NCI-H82 treated with DMSO at 0.1 percent for 48 hours (cell line): ENCODE results near the gene NPC1L1.
"Not testable (repeated sequence)": the region's sequence is repeated elsewhere in the genome, so short reads cannot be mapped to it uniquely, and the experiment has no call there.

Source experiments
- DNase-seq: peaks from one replicate; lab custom pipeline; 2025; ENCODE audit not compliant: unreplicated experiment; lab: John Stamatoyannopoulos, UW

Gene NPC1L1

DNA sequence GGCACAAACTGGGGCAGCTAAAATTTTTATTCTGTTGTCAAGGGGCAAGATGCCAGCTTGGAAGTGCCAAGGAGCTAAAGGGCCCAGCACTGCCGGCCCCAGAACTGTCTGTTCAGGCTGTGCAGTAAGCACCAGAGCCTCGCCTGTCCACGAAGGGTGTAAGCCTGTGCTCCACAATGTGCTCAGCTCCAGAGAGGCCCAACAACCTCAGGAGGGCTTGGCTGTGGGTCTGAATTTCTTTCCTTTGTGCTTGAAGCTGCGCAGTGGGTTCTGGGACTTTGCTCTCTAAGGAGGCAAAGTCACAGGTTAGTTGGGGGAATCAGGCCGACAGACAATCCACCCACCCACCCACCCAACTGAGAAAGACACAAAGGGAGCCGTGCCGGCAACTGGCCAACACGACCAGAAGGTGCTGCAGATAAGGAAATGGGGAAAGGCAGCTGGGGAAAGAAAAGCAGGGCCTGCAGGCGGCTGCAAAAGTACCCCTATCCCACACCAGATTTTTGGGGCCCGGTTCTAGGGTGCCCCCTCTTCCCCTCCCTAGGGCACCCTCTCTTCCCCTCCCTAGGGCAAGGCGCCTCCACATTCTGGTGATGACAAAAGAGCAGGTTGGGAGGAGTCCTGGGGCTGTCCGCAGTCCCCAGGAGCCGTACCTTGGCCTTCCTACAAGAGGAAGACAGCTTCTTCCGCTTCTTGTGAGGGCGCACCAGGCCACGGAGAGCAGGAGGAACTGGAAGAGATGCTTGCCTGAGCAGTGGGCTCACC is 24.8 kb upstream of the NPC1L1 start:
- DNase-seq, result no peak

- DNase-seq, result no peak
Observed at GRCh38 chr7:44565097-44565794, 24.1 kb upstream of the NPC1L1 start.

DNA sequence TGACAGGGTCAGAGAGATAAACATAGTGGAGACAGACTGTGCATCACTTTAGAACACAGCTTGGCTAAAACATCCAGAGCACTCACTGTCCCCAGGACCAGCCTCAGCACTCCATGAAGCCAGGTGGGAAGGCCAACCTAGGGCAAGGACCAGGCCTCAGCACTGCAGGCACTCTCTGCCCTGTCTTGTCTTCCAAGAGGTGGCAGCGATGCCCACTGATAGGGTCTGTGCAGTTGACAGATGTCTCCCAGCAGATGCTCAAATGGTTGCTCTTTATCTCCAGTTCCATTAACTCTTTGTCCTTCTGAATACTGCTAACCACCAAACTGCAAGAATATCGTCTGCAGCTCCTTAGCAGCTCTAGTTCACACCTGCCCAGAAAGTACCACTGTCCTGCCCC is 23.5 kb upstream of the NPC1L1 start:
- DNase-seq, result no peak

GRCh38 chr7:44563171-44563679 is 22.1 kb upstream of the NPC1L1 start:
- no peak for DNase-seq

GRCh38 chr7:44562622-44562962 is 21.5 kb upstream of the NPC1L1 start:
- not testable (repeated sequence) for DNase-seq

GRCh38 chr7:44561962-44562621 is 21.0 kb upstream of the NPC1L1 start:
- no peak for DNase-seq

- no peak for DNase-seq
Observed at GRCh38 chr7:44561481-44561880, 20.4 kb upstream of the NPC1L1 start.

DNA sequence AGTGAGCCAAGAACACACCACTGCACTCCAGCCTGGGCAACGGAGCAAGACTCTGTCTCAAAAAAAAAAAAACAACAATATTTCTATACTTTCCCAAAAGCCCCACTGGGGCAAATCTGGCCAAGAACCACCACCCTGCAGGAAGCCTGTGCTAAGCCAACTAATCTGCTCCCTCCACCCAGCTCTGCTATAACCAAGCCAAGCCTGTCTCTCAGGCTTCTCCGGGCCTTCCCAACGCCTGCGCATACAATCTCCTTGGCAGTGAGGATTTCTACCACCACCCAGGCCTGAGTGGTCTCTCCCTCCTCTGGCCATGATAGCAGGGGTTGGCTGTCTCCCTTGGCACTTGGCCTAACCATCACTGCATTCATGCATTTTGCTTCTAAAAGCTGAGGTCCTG is 18.4 kb upstream of the NPC1L1 start:
- DNase-seq, result no peak

GRCh38 chr7:44557485-44557884 is 16.4 kb upstream of the NPC1L1 start:
- DNase-seq, result no peak

- no peak for DNase-seq
Observed at GRCh38 chr7:44555350-44555749, 14.2 kb upstream of the NPC1L1 start.

DNA sequence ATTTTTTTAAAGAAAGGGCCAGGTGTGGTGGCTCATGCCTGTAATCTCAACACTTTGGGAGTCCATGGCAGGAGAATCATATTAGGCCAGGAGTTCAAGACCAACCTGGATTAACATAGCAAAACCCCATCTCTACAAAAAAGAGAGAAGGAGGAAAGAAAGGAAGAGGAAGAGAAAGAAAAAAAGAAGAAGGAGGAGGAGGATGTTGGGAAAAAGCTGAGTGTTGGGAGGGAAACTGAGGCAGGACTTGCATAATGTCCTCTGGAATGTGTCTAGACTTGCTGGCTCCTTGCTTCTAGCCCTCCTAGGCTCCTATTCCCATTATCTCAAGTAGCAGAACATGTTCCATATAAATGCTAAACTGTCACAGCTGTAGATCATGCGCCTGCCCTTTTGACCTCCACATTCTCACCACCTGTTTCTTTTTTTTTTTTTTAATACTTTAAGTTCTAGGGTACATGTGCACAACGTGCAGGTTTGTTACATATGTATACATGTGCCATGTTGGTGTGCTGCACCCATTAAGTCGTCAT is 11.4 kb upstream of the NPC1L1 start:
- not testable (repeated sequence) for DNase-seq

DNA sequence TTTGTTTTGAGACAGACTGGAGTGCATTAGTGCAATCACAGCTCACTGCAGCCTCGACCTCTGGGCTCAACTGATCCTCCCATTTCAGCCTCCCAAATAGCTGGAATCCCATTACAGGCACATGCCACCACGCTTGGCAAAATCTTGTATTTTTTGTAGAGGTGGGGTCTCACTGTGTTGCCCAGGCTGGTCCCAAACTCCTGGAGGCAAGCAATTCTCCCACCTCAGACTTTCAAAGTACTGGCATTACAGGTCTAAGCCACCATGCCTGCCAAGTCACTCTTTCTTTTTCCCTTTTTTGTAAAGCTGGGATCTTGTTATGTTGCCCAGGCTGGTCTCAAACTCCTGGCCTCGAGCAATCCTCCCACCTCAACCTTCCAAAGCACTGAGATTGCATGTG is 8.3 kb upstream of the NPC1L1 start:
- no peak for DNase-seq

GRCh38 chr7:44548893-44549292 is 7.8 kb upstream of the NPC1L1 start:
- no peak for DNase-seq

DNA sequence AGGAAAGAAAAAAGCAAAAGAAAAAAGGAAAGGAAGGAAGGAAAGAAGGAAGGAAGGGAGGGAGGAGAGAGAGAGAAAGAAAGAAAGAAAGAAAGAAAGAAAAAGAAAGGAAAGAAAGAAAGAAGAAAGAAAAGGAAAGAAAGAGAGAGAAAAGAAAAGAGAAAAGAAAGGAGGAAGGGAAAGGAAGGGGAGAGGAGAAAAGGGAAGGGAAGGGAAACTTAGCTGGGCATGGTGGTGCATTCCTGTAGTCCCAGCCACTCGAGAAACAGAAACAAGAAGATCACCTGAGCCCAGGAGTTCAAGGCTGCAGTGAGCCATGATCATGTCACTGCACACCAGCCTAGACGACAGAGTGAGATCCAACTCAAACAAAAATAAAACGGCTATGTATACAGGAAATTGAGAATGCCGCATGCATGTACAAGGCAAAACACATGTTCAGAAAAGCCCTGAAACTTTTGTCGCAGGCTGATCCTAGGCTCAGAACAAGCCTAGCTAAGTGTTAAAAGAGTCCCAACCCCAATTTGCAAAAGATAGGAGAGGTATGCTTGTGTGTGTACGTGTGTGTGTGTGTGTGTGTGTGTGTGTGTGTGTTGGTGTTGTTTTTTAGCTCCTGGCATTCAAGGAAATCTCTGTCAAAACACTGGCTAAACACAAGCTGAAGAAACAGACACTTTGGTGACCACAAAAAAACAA is 6.6 kb upstream of the NPC1L1 start:
- no peak for DNase-seq

- DNase-seq, result no peak
Observed at GRCh38 chr7:44541876-44542610, 913 bp upstream of the NPC1L1 start.

- no peak for DNase-seq
Observed at GRCh38 chr7:44540592-44541027, 520 bp downstream of the NPC1L1 start.

DNA sequence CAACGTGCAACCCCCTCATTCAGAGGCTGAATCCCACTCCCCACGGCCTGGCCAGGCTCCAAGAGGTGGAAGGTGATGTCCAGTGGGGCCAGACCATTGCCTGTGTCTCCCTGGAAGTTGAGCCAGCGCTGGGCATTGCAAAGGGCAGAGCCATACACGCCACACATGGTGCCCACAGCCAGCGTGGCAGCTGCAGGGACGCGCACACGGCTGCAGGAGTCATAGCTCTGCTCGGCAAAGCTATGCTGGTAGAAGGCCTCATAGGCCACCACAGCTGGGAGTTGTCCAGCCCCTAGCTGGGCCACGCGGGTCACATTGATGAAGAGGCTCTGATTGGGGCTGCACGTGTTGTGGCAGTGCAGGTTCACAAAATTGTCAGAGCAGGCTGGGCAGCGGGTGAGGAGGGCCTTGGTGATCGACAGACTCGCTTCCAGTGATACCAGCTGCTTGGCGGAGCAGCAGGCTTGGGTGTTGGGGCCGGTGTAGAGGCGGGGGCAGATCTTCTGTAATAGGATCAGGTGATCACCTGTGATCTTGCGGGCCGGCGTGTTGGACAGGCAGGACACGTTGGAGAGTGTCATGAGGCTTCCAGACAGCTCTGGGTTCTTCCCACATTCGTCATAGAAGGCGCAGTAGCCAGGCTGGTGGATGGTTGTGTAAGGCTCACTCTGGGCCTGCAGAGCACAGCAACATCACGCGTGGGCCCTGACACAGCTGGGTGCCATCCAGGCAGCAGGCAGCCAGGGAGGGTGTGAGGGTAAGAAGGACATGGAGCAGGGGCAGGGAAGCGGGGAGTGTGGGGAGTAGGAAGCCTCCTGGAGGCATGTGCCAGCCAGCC is 1.2 kb downstream of the NPC1L1 start:
- DNase-seq, result no peak

DNA sequence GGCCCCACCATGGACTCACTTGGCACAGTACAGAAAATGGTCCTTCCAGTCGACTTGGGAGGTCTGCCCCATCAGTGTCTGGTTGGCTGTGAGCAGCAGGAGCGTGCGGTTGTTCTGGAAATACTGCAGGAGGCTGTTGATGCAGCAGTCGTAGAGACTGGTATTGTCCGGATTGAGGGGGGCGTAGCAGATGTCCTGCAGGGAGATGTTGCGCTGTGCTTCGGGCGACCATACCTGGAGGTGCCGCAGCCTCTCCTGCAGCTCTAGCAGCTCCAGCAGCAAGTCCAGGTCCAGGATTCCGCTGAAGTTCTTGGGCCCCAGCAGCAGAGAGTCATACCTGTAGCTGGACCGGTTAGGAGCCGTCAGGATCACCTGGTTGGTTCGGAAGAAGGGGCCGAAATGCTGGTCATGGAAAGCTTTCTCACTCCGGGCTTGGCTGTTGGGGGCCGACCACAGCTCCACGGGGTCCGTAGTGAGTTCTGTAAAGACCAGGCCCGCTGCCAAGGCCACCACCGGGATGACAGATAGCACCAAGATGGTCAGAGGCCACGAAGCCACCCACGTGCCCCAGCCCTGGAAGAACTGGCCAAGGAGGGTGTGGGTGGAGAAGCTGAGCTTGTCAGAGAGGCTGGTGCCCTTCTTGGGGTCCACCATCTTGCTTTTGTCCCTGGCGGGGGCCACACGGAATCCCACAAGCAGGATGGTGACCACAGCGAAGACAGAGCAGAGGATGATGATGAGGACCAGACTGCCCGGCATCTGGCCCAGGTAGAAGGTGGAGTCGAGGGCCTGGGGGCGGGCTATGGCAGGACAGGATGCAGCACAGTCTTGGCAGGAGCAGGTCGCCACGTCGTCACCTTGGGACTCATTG is 2.1 kb downstream of the NPC1L1 start:
- DNase-seq, result no peak
